OCI-LY3 (cell line): ENCODE results near the gene ASCL2.

Experiments used
- EZH2phosphoT487 ChIP-seq: fragments of 200-600 bp; shearing (Covaris generic); IDR thresholded peaks from 2 replicates; pipeline ENCODE4 v1.6.1; 2018; ENCODE audit warnings: antibody characterized with exemption, mixed run types, low read depth
- TF ChIP-seq, protein P1 (sequence below): fragments of 200-600, 300-600 bp; sonication (generic); IDR thresholded peaks from 2 replicates; pipeline ENCODE4 v1.5.1; 2014; ENCODE audit warnings: antibody characterized with exemption, low read length, low read depth

DNA sequence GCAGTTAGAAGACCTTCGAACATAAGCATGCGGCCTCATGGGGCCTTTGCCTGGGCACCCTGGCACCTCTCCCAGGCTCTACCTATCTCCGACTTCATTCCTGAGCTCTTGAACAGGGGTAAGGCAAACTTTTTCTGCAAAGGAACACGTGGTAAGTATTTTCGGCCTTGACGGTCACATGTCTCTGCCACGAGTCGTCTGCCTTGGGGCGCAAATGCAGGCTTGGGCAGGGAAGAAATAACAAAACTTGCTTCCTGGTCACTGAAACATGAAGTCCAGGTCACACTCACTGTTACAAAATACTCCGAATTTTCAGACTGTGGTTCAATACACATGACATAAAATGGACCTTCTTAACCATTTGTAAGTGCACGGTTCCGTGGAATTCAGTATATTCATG is 3.4 kb upstream of the ASCL2 start:
- TF ChIP-seq, protein P1, sequence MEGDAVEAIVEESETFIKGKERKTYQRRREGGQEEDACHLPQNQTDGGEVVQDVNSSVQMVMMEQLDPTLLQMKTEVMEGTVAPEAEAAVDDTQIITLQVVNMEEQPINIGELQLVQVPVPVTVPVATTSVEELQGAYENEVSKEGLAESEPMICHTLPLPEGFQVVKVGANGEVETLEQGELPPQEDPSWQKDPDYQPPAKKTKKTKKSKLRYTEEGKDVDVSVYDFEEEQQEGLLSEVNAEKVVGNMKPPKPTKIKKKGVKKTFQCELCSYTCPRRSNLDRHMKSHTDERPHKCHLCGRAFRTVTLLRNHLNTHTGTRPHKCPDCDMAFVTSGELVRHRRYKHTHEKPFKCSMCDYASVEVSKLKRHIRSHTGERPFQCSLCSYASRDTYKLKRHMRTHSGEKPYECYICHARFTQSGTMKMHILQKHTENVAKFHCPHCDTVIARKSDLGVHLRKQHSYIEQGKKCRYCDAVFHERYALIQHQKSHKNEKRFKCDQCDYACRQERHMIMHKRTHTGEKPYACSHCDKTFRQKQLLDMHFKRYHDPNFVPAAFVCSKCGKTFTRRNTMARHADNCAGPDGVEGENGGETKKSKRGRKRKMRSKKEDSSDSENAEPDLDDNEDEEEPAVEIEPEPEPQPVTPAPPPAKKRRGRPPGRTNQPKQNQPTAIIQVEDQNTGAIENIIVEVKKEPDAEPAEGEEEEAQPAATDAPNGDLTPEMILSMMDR = no peak
- no peak for TF ChIP-seq EZH2phosphoT487
